ENCODE results near the gene ITGA5.

- no peak for TF ChIP-seq TRIM24 (IDR thresholded peaks at IDR 0.05)
- no peak for TF ChIP-seq CTCF (IDR thresholded peaks at IDR 0.05 in 2 of 3, conservative IDR thresholded peaks at IDR 0.05 in 1 of 3; ENCODE audit: insufficient read depth in 2 of 3, low read depth in 1 of 3, low read length in 3 of 3)
- TF ChIP-seq ESRRA (IDR thresholded peaks at IDR 0.05; ENCODE audit: borderline replicate concordance, low read depth), result no peak
- TF ChIP-seq MAFG (tag; conservative IDR thresholded peaks at IDR 0.05), result no peak
- TF ChIP-seq, protein P1, sequence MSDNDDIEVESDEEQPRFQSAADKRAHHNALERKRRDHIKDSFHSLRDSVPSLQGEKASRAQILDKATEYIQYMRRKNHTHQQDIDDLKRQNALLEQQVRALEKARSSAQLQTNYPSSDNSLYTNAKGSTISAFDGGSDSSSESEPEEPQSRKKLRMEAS (CRISPR knock-in tag; IDR thresholded peaks at IDR 0.05), result no peak
- TF ChIP-seq PML (IDR thresholded peaks at IDR 0.05; ENCODE audit: low read length), result no peak
- no peak for TF ChIP-seq REST (IDR thresholded peaks at IDR 0.05; ENCODE audit: borderline replicate concordance)
- no peak for TF ChIP-seq REST (CRISPR knock-in tag; IDR thresholded peaks at IDR 0.05; ENCODE audit: low read depth)
Measured at GRCh38 chr12:54463034-54463433, 44.0 kb upstream of the ITGA5 start.
